Omental fat pad (tissue), 4 donors: ENCODE results near the gene LLCFC1. TPM values are rescaled to one million over a fixed set of nuclear protein-coding genes. Genes with fewer than 3 reads are reported as not detected.

Source experiments
- ATAC-seq: fragments of 150-250 bp; one replicate; pipeline ENCODE4 v1.9.1; 2016; ENCODE audit warnings: mild to moderate bottlenecking, moderate library complexity; ENCODE audit not compliant: low FRiP score
- DNase-seq: peaks from one replicate; pipeline ENCODE4 v3.0.0-alpha.2; 2019; ENCODE audit warnings: low spot score
- CTCF ChIP-seq, 3 donors: fragments of 450-650 bp; IDR thresholded peaks; one replicate each; pipeline ENCODE4 v1.5.1; 2016 to 2017; ENCODE audit warnings: antibody characterized with exemption in 3 of 3, mild to moderate bottlenecking in 3 of 3, moderate library complexity in 2 of 3
- total RNA-seq, 4 donors: library from RNA; depleted of rRNA; stranded (reverse); fragments of >200 nt; gene quantifications; one replicate each; pipeline ENCODE4 v1.1.0, GENCODE V29; 2016

LLCFC1 gene
- total RNA-seq: not detected

- ATAC-seq: no peak
- TF ChIP-seq CTCF (IDR thresholded peaks at IDR 0.05): no peak
- no peak for DNase-seq
These were observed at the start of gene LLCFC1 for GRCh38 chr7:142939226-142939910. Gene LLCFC1, plus strand, starts transcription at chr7:142939484. Its CDS starts 138 bp downstream, at chr7:142939622.

- no peak for TF ChIP-seq CTCF (IDR thresholded peaks at IDR 0.05)
- ATAC-seq (no peak), DNase-seq (no peak)
These were observed 49.5 kb upstream of the LLCFC1 start for GRCh38 chr7:142889816-142890215.

- DNase-seq (no peak), ATAC-seq (no peak)
- TF ChIP-seq CTCF (IDR thresholded peaks at IDR 0.05): no peak
These were observed 48.3 kb upstream of the LLCFC1 start for GRCh38 chr7:142890874-142891485.

GRCh38 chr7:142891490-142892082, 47.7 kb upstream of the LLCFC1 start:
- TF ChIP-seq CTCF (IDR thresholded peaks at IDR 0.05): no peak
- no peak for ATAC-seq
- no peak for DNase-seq

- DNase-seq: no peak
These were observed 46.3 kb upstream of the LLCFC1 start for GRCh38 chr7:142892951-142893350.

GRCh38 chr7:142894112-142894984, 44.9 kb upstream of the LLCFC1 start:
- ATAC-seq (no peak), DNase-seq (no peak)
- TF ChIP-seq CTCF (IDR thresholded peaks at IDR 0.05): no peak

More at GRCh38 chr7:142892951-142893350, 46.3 kb upstream of the LLCFC1 start:
- no peak for TF ChIP-seq CTCF (IDR thresholded peaks at IDR 0.05)
- ATAC-seq: no peak
